Measurements from ENCODE around the gene BAIAP2L1. TPM values are rescaled to one million over a fixed set of nuclear protein-coding genes. Genes with fewer than 3 reads are reported as not detected.

BAIAP2L1 gene
- total and polyA plus RNA-seq, 7 donors = 0.80 to 3.0 (median 1.2) TPM

- ATAC-seq = no peak
These were observed 97.6 kb downstream of the BAIAP2L1 start for GRCh38 chr7:98303176-98303865.

DNA sequence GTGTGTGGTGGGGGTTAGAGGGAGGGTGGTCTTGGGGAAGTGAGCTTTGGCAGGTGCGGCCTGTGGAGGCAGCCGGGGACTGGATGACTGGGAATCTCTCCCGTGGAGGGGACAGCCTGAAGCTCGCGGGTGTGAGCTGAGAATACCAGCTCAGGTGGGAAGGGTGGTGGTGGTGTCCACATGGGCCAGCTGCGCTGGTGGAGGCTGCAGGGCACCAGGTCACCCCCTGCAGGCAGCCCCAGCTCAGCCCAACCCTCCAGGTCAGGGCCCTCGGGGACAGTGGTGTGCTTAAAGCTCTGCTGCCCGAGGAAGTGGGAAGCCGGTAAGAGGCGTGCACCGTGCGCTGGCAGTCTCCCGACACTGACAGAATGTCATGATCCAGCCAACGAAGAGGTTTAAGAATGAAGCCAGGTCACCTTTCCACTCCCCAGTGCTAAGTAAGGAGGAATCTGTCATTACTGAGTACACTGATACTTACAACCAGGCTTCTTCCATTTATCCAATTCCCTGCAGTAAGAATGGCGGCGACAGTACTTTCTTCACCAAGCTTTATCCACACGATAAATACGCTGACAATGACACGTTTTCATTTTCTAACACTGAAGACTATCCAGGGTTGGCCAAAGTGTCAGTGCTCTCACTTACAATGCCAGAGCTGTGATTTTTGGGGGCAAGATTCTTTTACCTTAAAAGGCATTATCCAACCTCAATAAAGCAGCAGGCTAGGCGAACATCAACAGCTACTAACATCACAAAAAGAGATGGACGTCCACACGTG is 99.0 kb downstream of the BAIAP2L1 start:
- Histone ChIP-seq H3K36me3 (ENCODE audit: insufficient read depth in 1 of 2, low read depth in 1 of 2) (peaks cover 0 to 21% of the 10 kb centered on the region in 2 donors), H3K27ac (no peak overlapping the region), H3K4me3 (no peak overlapping the region), H3K27me3 (ENCODE audit: insufficient read depth in 3 of 3, low read length in 2 of 3) (no peaks in the 10 kb centered on the region), H3K9me3 (no peaks in the 10 kb centered on the region), H3K4me1 (no peaks in the 10 kb centered on the region)
- DNase-seq = peak in 1 of 2 donors; percentile 39
- WGBS, 3 donors = 85 to 90% (median 87%) methylated on average over 21 to 22 of the region's 22 CpGs
- ATAC-seq = no peak
- intact Hi-C loops (cut with DNase I) = no loop called here
- TF ChIP-seq, protein P1, sequence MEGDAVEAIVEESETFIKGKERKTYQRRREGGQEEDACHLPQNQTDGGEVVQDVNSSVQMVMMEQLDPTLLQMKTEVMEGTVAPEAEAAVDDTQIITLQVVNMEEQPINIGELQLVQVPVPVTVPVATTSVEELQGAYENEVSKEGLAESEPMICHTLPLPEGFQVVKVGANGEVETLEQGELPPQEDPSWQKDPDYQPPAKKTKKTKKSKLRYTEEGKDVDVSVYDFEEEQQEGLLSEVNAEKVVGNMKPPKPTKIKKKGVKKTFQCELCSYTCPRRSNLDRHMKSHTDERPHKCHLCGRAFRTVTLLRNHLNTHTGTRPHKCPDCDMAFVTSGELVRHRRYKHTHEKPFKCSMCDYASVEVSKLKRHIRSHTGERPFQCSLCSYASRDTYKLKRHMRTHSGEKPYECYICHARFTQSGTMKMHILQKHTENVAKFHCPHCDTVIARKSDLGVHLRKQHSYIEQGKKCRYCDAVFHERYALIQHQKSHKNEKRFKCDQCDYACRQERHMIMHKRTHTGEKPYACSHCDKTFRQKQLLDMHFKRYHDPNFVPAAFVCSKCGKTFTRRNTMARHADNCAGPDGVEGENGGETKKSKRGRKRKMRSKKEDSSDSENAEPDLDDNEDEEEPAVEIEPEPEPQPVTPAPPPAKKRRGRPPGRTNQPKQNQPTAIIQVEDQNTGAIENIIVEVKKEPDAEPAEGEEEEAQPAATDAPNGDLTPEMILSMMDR (IDR thresholded peaks at IDR 0.05) = no peak

More at GRCh38 chr7:98303176-98303865, 97.6 kb downstream of the BAIAP2L1 start:
- H3K36me3 ChIP-seq (ENCODE audit: insufficient read depth in 1 of 2, low read depth in 1 of 2) = peaks cover 0 to 35% of the 10 kb centered on the region in 2 donors
- DNase-seq = peak in 1 of 2 donors; percentile 48
- intact Hi-C loops (cut with DNase I) = no loop called here
- WGBS, 3 donors = 90 to 94% (median 92%) methylated on average over 19 of the region's 19 CpGs
- H3K27ac ChIP-seq = no peak overlapping the region
- no peaks in the 10 kb centered on the region for H3K9me3 ChIP-seq
- no peak overlapping the region for H3K4me3 ChIP-seq
- no peaks in the 10 kb centered on the region for H3K27me3 ChIP-seq (ENCODE audit: insufficient read depth in 3 of 3, low read length in 2 of 3)
- H3K4me1 ChIP-seq = no peaks in the 10 kb centered on the region
- TF ChIP-seq, protein P1 (IDR thresholded peaks at IDR 0.05) = no peak

- intact Hi-C loops (cut with DNase I) = no loop called here
- DNase-seq = peak in 1 of 2 donors; percentile 44
These were observed 100.1 kb downstream of the BAIAP2L1 start for GRCh38 chr7:98300595-98301372.

GRCh38 chr7:98297626-98298286 is 103.1 kb downstream of the BAIAP2L1 start:
- ATAC-seq = no peak
- no peak overlapping the region for H3K27ac ChIP-seq
- H3K9me3 ChIP-seq = no peaks in the 10 kb centered on the region
- peak in 1 of 2 donors; percentile 54 for DNase-seq
- peaks cover 0 to 33% of the 10 kb centered on the region in 2 donors for H3K36me3 ChIP-seq (ENCODE audit: insufficient read depth in 1 of 2, low read depth in 1 of 2)
- H3K4me1 ChIP-seq = peaks cover 11% of the 10 kb centered on the region
- 76 to 77% (median 76%) methylated on average over 21 of the region's 21 CpGs for WGBS, 3 donors
- no peak overlapping the region for H3K4me3 ChIP-seq
- intact Hi-C loops (cut with DNase I) = loop anchor here in 1 of 2 donors (5.0 kb wide), 1 partner anchor 105 kb away; the partner anchor contains the start of gene BAIAP2L1
- no peaks in the 10 kb centered on the region for H3K27me3 ChIP-seq (ENCODE audit: insufficient read depth in 3 of 3, low read length in 2 of 3)
- TF ChIP-seq, protein P1 (IDR thresholded peaks at IDR 0.05) = no peak

More at GRCh38 chr7:98300595-98301372, 100.1 kb downstream of the BAIAP2L1 start:
- TF ChIP-seq, protein P1 (IDR thresholded peaks at IDR 0.05) = no peak
- no peaks in the 10 kb centered on the region for H3K4me1 ChIP-seq
- ATAC-seq = no peak
- no peaks in the 10 kb centered on the region for H3K27me3 ChIP-seq (ENCODE audit: insufficient read depth in 3 of 3, low read length in 2 of 3)
- no peak overlapping the region for H3K27ac ChIP-seq
- 87 to 92% (median 90%) methylated on average over 25 to 26 of the region's 26 CpGs for WGBS, 3 donors
- no peak overlapping the region for H3K4me3 ChIP-seq
- H3K36me3 ChIP-seq (ENCODE audit: insufficient read depth in 1 of 2, low read depth in 1 of 2) = peaks cover 0 to 16% of the 10 kb centered on the region in 2 donors
- no peaks in the 10 kb centered on the region for H3K9me3 ChIP-seq

Data from psoas muscle (tissue), 8 donors.